ENCODE data around the gene HOXD9.

HOXD9 gene

GRCh38 chr2:176124947-176125771 lies 2.6 kb downstream of the HOXD9 start:
- no peak for DNase-seq
- ATAC-seq: no peak

- ATAC-seq: no peak
- DNase-seq: no peak
Measured at GRCh38 chr2:176125772-176126054, 3.2 kb downstream of the HOXD9 start.

DNA sequence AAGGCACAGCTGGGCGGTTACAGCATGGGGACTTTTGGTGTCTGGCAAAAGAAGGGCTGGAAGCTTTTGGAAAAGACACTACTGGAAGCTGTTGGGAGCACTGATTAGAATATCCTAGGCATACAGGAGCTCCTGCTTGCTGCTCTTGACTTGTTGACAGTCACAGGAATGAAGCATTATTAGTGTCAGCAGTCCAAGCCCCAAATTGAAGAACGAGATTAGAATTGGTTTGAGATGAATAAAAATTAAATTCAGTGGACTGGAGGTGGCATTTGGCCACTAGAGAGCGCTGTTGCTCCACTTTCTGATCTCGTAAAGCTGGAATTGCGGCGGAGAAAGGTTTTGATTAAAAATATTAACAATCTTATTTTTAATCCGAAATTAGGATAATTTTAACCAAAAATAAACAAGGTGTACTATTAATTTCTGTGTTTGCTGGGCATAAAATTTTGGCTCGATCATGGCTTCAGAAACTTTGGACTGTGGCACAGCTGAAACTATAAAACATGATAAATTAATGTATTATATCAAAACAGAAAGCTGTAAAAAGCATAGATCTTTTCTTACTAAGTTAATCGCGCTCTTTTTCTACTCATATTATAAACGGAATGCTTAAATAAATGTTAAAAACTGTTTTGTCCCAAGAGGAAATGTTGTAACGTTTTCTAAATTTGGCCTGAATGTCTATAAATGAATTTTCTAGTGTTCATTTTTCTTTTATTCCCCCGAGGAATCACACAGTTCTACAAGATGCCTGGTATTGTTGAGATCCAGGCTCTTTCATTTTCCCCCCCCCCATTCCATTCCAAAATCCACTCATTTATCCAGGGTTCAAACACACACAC lies 4.6 kb downstream of the HOXD9 start:
- ATAC-seq (no peak), DNase-seq (peak; percentile 72)

DNA sequence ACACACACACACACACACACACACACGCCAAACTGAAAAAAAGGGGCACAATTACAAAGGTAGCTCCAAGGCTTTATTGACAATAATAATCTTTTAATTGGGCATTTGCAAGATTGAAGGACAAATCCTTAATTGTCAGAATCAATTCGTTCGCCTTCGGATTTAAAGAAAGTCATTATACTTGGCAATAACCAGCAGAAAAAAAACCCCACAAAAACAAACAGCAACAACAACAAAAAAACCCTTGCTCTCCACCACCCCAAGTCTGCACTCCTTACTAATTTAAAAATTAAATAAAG lies 5.2 kb downstream of the HOXD9 start:
- no peak for ATAC-seq
- DNase-seq: no peak

- no peak for ATAC-seq
- no peak for DNase-seq
Measured at GRCh38 chr2:176128172-176128981, 5.9 kb downstream of the HOXD9 start.

DNA sequence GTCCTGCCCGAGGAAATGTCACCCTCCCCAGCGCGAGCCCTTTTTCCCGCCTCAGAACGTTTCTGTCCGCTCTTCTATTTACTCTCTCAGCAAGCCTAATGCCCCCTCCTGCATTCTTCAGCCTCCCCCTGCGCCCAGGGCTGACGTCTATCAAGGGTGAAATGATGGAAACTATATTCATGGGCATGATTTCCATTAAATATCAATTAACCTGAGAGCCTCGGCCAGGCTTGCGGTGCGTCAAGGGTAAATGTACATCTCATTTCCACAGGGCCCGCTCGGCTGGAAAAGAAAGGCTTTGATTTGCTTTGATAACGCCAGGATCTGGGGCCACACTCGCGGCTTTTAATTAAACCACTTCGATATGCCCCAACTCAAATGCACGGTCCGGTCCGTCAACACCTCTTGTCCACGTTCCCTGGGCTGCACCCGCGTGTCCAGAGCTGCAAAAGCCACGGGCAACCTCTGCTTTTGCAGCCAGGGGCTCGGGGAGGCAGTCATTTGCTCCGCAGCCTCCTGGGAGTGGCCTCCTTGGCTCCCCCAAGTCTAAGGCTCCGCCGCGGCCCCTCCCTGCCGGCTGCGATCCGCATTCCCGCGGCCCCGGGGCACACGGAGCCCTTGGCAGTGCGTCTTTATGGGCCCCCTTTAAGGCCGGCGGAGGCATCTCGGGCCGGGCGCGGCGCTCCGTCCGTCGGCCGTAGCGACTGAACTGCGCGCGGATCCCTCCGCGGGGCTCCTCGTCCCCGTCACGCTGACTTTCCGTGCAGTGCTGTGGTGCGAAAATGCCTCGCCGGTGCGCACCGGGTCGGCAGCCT lies 6.7 kb downstream of the HOXD9 start, which contains the start of gene HOXD8:
Gene HOXD8, plus strand, starts transcription at position 724 of the 815 bp plus-strand sequence. CDS start 662 bp downstream, outside the sequence.
- DNase-seq (peak; percentile 28), ATAC-seq (peak; percentile 20)

DNA sequence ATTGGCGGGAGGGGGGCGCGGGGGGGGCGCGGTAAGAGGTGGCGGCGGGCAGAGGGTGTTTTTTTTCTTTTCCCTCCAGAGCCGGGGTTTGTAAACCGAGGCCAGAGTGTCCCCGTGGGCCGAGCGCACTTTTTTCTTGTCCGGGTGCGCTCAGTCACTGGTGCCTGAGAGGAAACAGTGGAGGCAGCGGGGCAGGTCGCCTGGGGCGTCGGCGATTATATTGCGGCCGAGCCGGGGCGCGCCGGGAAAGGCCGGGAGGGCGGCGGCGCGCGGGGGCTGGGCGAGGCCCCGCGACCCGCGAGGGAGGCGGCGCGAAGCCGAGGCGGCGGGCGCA lies 7.3 kb downstream of the HOXD9 start:
- no peak for ATAC-seq
- DNase-seq: no peak

GRCh38 chr2:176130147-176130956 lies 7.8 kb downstream of the HOXD9 start:
- DNase-seq (peak; percentile 36), ATAC-seq (peak; percentile 29)

DNA sequence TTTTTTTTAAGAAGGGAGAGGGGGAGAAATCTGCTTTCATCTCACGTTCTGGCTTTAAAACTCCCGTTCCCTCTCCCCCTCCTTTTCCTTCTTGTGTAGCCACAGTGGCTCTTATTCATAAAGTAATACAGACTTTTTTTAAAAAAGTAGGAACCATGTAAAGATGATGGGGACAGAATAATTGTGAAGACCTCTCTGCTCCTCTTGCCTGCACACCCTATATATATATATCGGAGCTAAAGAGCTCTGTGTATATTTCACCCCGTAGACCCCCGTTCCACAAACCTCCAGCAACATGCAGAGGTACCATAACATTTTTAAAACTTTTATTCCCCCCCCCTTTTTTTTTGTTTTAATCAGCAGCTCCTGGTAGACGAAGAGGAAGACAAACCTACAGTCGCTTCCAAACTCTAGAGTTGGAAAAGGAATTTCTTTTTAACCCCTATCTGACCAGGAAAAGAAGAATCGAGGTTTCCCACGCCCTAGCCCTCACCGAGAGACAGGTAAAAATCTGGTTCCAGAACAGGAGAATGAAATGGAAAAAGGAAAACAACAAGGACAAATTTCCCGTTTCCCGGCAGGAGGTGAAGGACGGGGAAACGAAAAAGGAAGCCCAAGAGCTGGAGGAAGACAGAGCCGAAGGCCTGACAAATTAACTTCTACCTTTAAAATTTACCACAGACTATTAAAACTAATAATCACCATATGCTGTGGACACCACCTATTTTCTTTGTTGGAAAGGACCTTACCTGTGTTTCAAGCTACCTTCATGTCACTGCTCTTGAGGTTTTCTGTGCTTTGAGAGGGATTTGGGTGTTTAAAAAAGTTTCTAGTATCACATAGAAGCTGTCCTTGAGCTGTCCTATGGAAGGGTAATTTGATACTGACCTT lies 8.7 kb downstream of the HOXD9 start:
- ATAC-seq: no peak
- DNase-seq: no peak

DNA sequence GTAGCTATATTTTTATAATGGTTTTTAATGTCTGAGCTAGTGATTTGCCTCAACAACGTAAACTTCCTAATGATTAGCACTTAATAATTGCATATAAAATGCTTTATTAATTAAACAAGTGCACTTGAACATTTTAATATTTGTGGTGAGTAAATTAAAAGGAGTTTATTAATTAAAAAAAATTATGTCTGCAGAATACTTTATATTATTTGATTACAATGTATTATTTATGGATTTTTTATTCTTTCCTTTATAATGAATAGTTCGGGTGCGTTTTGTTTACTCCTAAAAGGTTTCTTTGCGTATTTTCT lies 9.3 kb downstream of the HOXD9 start:
- no peak for DNase-seq
- ATAC-seq: no peak

- DNase-seq (no peak), ATAC-seq (no peak)
Measured at GRCh38 chr2:176132205-176133171, 10.0 kb downstream of the HOXD9 start.

DNA sequence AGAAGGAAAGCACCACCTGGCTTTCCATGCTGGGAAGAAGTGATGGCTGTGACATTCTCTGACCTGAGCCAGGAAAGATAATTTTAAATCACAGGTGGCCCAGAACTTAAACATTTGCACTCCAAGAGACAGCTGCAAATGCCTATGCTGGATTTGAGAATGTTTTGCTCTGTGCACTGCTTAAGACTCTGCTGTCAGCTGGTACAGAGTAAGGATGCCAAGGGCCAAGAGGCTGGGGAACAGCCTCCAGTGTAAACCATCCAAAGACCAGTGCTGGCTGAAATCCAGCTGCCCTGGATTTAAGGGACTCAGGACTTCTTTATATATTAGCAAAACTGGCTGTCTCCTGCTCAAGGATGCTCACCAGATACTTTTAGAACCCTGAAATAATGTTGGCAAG lies 10.9 kb downstream of the HOXD9 start:
- ATAC-seq (no peak), DNase-seq (no peak)

DNA sequence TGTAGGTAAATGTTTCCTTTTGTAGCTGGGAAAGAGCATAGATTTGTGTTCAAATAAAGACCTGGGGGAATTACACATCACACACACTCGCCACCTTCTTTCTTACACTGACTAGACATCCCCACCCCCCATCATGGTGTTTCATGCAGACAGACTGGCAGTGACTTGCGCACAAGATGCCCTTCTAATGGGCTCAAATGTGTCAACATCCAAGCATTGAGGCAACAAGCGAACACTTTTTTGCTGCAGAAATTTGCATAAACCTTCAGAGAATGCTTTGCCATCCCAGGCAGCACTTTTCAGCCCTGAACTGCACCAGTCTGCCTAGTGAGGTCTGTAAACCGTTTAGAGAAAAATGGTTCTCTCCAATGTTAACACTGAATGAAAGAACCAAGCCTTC lies 11.5 kb downstream of the HOXD9 start:
- ATAC-seq (no peak), DNase-seq (no peak)

- no peak for DNase-seq
- ATAC-seq: no peak
Measured at GRCh38 chr2:176135035-176135440, 12.5 kb downstream of the HOXD9 start.

DNA sequence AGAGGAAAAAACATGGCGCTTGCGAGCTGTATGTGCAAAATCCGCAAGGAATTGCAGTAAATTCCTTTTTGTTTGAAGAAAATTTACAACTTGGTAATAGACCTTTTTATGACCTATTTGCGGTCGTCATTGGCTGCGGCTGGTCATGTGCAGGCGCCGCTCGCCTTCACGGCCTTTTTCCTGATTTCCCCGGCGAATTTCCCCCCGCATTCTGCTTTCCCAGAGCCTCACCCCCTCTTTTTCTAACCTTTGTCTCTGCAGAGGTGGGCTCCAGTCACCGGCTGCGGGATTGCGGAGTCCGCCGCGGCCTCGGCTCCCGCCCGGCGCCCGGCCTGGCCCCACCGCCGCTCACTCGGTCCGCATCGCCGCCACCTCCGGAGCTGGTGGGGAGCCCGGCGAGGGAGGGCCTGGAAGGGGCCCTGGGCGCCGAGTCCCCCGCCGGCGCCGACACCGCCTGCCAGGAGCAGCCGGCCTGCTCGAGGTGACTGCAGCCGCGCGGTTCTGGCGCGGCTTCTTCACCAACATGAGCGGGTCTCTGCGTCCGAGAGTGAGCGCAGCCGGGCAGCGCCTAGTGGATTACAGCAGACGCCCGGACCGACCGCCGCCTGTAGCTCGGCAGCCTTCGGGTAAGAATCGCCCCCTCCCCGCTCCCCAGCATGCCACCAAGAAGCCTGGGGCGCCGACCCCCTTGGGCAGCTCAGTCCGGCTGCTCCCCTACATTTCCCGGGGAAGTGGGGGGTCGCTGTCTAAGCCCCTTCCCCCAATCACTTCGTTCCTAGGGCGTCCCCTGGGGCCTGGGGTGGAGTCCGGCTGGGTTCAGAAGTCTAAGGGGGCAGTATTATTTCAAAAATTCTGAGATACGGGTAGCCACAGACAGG lies 14.1 kb downstream of the HOXD9 start:
- DNase-seq: no peak

GRCh38 chr2:176137252-176137580 lies 14.7 kb downstream of the HOXD9 start:
- DNase-seq (no peak), ATAC-seq (no peak)

More for the DNA sequence above, 14.1 kb downstream of the HOXD9 start:
- ATAC-seq: no peak

GRCh38 chr2:176137906-176138305 lies 15.4 kb downstream of the HOXD9 start:
- ATAC-seq (no peak), DNase-seq (no peak)

GRCh38 chr2:176138526-176138922 lies 16.0 kb downstream of the HOXD9 start:
- no peak for DNase-seq

More at GRCh38 chr2:176138526-176138922, 16.0 kb downstream of the HOXD9 start:
- no peak for ATAC-seq
